ENCODE data around the gene MRGPRX2. TPM values are rescaled to one million over a fixed set of nuclear protein-coding genes. Genes with fewer than 3 reads are reported as not detected.

Gene MRGPRX2
- polyA plus RNA-seq, 1 donor from 2014 or later, result not detected

DNA sequence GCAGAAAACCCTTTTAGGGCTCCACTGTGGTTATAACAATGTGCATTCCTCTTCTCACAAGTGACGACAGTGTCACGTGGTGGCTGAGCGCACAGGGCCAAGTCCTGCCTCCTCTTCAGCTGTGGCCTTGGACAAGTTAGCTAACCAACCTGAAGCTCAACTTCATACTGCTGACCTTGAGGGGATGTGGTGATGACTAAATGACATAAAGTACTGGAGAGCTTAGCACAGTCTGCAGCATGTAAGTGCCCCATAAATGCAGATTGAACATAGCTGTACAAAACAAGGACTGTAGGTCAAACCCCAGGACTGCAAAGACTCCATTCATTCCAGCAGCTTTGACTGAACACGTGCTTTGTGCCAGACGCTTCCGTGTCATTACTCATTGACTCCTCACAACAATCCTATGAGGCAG lies 20.1 kb upstream of the MRGPRX2 start:
- Histone ChIP-seq H3K36me3 (ENCODE audit: insufficient read depth, low read length) (no peaks in the 10 kb centered on the region), H3K9me3 (ENCODE audit: low read length) (no peaks in the 10 kb centered on the region), H3K4me2 (ENCODE audit: low read length) (no peak overlapping the region), H3K79me2 (replicated peaks; ENCODE audit: insufficient read depth, low read length) (no peaks in the 10 kb centered on the region), H3K4me3 (ENCODE audit: low read length) (no peak overlapping the region), H3K9me2 (ENCODE audit: insufficient read depth, low read length) (no peaks in the 10 kb centered on the region), H2AFZ (ENCODE audit: low read depth, low read length) (no peak overlapping the region), H3K27ac (ENCODE audit: low read length) (no peak overlapping the region), H3K9ac (ENCODE audit: low read length) (no peak overlapping the region), H4K20me1 (ENCODE audit: insufficient read depth) (no peaks in the 10 kb centered on the region), H3K27me3 (ENCODE audit: insufficient read depth, low read depth, low read length) (no peaks in the 10 kb centered on the region), H3F3A (ENCODE audit: insufficient read depth, low read length, poor library complexity, severe bottlenecking) (no peaks in the 10 kb centered on the region)
- TF ChIP-seq MXI1 (conservative IDR thresholded peaks at IDR 0.05; ENCODE audit: poor library complexity, severe bottlenecking), result no peak
- no peak for TF ChIP-seq EZH2 (IDR thresholded peaks at IDR 0.05; ENCODE audit: borderline replicate concordance, insufficient read depth, low read length, poor library complexity, severe bottlenecking)
- no peak for TF ChIP-seq RAD21 (conservative IDR thresholded peaks at IDR 0.05)
- TF ChIP-seq TAF1 (IDR thresholded peaks at IDR 0.05; ENCODE audit: low read depth), result no peak
- no peak for TF ChIP-seq CTCF (IDR thresholded peaks at IDR 0.05; ENCODE audit: poor library complexity, severe bottlenecking)
- TF ChIP-seq, protein P1, sequence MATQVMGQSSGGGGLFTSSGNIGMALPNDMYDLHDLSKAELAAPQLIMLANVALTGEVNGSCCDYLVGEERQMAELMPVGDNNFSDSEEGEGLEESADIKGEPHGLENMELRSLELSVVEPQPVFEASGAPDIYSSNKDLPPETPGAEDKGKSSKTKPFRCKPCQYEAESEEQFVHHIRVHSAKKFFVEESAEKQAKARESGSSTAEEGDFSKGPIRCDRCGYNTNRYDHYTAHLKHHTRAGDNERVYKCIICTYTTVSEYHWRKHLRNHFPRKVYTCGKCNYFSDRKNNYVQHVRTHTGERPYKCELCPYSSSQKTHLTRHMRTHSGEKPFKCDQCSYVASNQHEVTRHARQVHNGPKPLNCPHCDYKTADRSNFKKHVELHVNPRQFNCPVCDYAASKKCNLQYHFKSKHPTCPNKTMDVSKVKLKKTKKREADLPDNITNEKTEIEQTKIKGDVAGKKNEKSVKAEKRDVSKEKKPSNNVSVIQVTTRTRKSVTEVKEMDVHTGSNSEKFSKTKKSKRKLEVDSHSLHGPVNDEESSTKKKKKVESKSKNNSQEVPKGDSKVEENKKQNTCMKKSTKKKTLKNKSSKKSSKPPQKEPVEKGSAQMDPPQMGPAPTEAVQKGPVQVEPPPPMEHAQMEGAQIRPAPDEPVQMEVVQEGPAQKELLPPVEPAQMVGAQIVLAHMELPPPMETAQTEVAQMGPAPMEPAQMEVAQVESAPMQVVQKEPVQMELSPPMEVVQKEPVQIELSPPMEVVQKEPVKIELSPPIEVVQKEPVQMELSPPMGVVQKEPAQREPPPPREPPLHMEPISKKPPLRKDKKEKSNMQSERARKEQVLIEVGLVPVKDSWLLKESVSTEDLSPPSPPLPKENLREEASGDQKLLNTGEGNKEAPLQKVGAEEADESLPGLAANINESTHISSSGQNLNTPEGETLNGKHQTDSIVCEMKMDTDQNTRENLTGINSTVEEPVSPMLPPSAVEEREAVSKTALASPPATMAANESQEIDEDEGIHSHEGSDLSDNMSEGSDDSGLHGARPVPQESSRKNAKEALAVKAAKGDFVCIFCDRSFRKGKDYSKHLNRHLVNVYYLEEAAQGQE (IDR thresholded peaks at IDR 0.05; ENCODE audit: borderline replicate concordance), result no peak
- no peak for TF ChIP-seq POLR2AphosphoS5 (IDR thresholded peaks at IDR 0.05)
- TF ChIP-seq SMC3 (conservative IDR thresholded peaks at IDR 0.05; ENCODE audit: poor library complexity), result no peak
- no peak for TF ChIP-seq EP300 (conservative IDR thresholded peaks at IDR 0.05; ENCODE audit: poor library complexity, severe bottlenecking)

DNA sequence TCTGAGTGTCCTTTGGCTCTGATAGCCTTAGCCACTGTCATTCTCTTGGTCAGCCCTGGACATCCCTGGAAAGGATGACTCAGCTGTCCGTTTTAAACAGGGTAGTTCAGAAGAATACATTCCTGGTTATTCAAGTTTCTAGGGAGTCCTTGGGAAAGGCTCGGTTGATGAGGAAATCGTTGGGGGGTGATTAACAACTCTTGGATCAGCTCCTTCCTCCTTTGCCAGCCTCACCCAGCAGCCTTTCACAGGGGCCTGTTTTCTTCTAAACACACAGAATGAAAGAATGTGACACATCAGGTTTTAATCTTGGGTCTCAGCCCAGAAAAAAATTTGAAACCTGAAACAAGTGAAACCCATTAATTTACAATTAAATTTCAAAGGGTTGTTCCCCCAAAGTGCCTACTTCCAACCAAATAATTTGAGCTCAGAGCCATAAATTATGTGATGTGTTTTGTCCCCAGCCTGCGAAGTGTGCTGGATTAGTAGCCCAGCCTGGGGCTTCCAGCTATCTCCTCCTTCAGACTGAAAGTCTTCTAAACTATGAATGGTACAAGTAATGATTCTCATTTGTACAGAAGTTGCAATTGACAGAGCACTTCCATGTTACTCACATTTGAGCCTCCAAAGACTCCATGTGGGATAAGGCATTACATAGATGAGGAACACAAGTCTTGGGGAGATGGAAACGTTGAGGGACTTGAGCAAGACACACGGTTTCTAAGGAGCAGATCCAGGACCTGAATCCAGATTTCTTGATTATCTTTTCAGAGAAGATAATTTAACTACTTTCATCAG lies 19.3 kb upstream of the MRGPRX2 start:
- H4K20me1 ChIP-seq (ENCODE audit: insufficient read depth), result no peaks in the 10 kb centered on the region
- H3K79me2 ChIP-seq (replicated peaks; ENCODE audit: insufficient read depth, low read length), result no peaks in the 10 kb centered on the region
- no peak overlapping the region for H3K9ac ChIP-seq (ENCODE audit: low read length)
- TF ChIP-seq SMC3 (conservative IDR thresholded peaks at IDR 0.05; ENCODE audit: poor library complexity) (no peak), EP300 (conservative IDR thresholded peaks at IDR 0.05; ENCODE audit: poor library complexity, severe bottlenecking) (no peak), POLR2AphosphoS5 (IDR thresholded peaks at IDR 0.05) (no peak), TAF1 (IDR thresholded peaks at IDR 0.05; ENCODE audit: low read depth) (no peak), RAD21 (conservative IDR thresholded peaks at IDR 0.05) (no peak)
- no peak overlapping the region for H2AFZ ChIP-seq (ENCODE audit: low read depth, low read length)
- H3K27ac ChIP-seq (ENCODE audit: low read length), result no peak overlapping the region
- H3K9me2 ChIP-seq (ENCODE audit: insufficient read depth, low read length), result no peaks in the 10 kb centered on the region
- H3K36me3 ChIP-seq (ENCODE audit: insufficient read depth, low read length), result no peaks in the 10 kb centered on the region
- no peak overlapping the region for H3K4me3 ChIP-seq (ENCODE audit: low read length)
- H3K27me3 ChIP-seq (ENCODE audit: insufficient read depth, low read depth, low read length), result no peaks in the 10 kb centered on the region
- H3K4me2 ChIP-seq (ENCODE audit: low read length), result no peak overlapping the region
- no peaks in the 10 kb centered on the region for H3F3A ChIP-seq (ENCODE audit: insufficient read depth, low read length, poor library complexity, severe bottlenecking)
- H3K9me3 ChIP-seq (ENCODE audit: low read length), result no peaks in the 10 kb centered on the region

Data from neural cell (in vitro differentiated cells).